ENCODE data around the gene RPL10A. TPM values are rescaled to one million over a fixed set of nuclear protein-coding genes. Genes with fewer than 3 reads are reported as not detected.

The RPL10A gene
- polyA plus RNA-seq, 1 of the 3 experiments (the other 2 are of a cell fraction), result 3,548 TPM

- TF ChIP-seq IRF3 (IDR thresholded peaks at IDR 0.05; ENCODE audit: low read depth, low read length), result no peak
- TF ChIP-seq YY1 (IDR thresholded peaks at IDR 0.05; ENCODE audit: low read depth), result no peak
These were observed 39.0 kb downstream of the RPL10A start (continued) for GRCh38 chr6:35507221-35507620.

GRCh38 chr6:35508027-35508426 is 39.8 kb downstream of the RPL10A start:
- Histone ChIP-seq H3K4me2 (no peak overlapping the region), H3K27me3 (ENCODE audit: insufficient read depth) (no peaks in the 10 kb centered on the region), H3F3A (replicated peaks; ENCODE audit: insufficient read depth) (no peaks in the 10 kb centered on the region), H3K27ac (ENCODE audit: low read depth in 2 of 2, low read length in 1 of 2) (no peak overlapping the region), H3K9me3 (no peaks in the 10 kb centered on the region), H3K4me3 (ENCODE audit: low read depth in 2 of 2, low read length in 1 of 2) (no peak overlapping the region), H4K20me1 (ENCODE audit: insufficient read depth) (no peaks in the 10 kb centered on the region), H3K79me2 (ENCODE audit: insufficient read depth) (no peaks in the 10 kb centered on the region), H3K9me2 (no peaks in the 10 kb centered on the region), H3K4me1 (ENCODE audit: control insufficient read depth in 1 of 2, insufficient read depth in 2 of 2, low read depth in 1 of 2, low read length in 1 of 2) (no peaks in the 10 kb centered on the region), H3K36me3 (replicated peaks in 1 of 2; ENCODE audit: control insufficient read depth in 1 of 2, insufficient read depth in 2 of 2, low read length in 1 of 2) (no peaks in the 10 kb centered on the region), H3K9ac (no peak overlapping the region), H2AFZ (ENCODE audit: low read depth) (no peak overlapping the region)
- WGBS (ENCODE audit: low lambda C conversion rate), result 51% methylated on average over 2 of the region's 2 CpGs
- POLR2A ChIA-PET, result no interaction called here
- TF ChIP-seq MXI1 (IDR thresholded peaks at IDR 0.05; ENCODE audit: low read depth, low read length) (no peak), ZBTB33 (IDR thresholded peaks at IDR 0.05; ENCODE audit: borderline replicate concordance, low read depth) (no peak), GABPA (IDR thresholded peaks at IDR 0.05; ENCODE audit: low read depth) (no peak), NRF1 (IDR thresholded peaks at IDR 0.05; ENCODE audit: low read depth, low read length) (no peak)
- CTCF ChIA-PET, result interaction anchor here (1.6 to 3.0 kb wide), 2 partner anchors 9 to 15 kb away, joined by 5 to 8 read pairs; no protein-coding TSS in a partner anchor
- DNase-seq, result no peak

- no peak for DNase-seq
- CTCF ChIA-PET, result interaction anchor here (1.0 to 3.0 kb wide), 4 partner anchors 9 to 228 kb away, joined by 3 to 8 read pairs (median 4); no protein-coding TSS in a partner anchor
- POLR2A ChIA-PET, result no interaction called here
These were observed 40.3 kb downstream of the RPL10A start for GRCh38 chr6:35508542-35508941.

More at GRCh38 chr6:35508542-35508941, 40.3 kb downstream of the RPL10A start:
- Histone ChIP-seq H3K4me2 (no peak overlapping the region), H3K79me2 (ENCODE audit: insufficient read depth) (no peaks in the 10 kb centered on the region), H3K4me3 (ENCODE audit: low read depth in 2 of 2, low read length in 1 of 2) (no peak overlapping the region), H3K9me2 (no peaks in the 10 kb centered on the region), H2AFZ (ENCODE audit: low read depth) (no peak overlapping the region), H3F3A (replicated peaks; ENCODE audit: insufficient read depth) (no peaks in the 10 kb centered on the region), H3K27me3 (ENCODE audit: insufficient read depth) (no peaks in the 10 kb centered on the region), H4K20me1 (ENCODE audit: insufficient read depth) (no peaks in the 10 kb centered on the region), H3K9me3 (no peaks in the 10 kb centered on the region), H3K36me3 (replicated peaks in 1 of 2; ENCODE audit: control insufficient read depth in 1 of 2, insufficient read depth in 2 of 2, low read length in 1 of 2) (no peaks in the 10 kb centered on the region), H3K4me1 (ENCODE audit: control insufficient read depth in 1 of 2, insufficient read depth in 2 of 2, low read depth in 1 of 2, low read length in 1 of 2) (no peaks in the 10 kb centered on the region), H3K9ac (no peak overlapping the region), H3K27ac (ENCODE audit: low read depth in 2 of 2, low read length in 1 of 2) (no peak overlapping the region)
- TF ChIP-seq PBX3 (IDR thresholded peaks at IDR 0.05) (no peak), IRF3 (IDR thresholded peaks at IDR 0.05; ENCODE audit: low read depth, low read length) (no peak), YY1 (IDR thresholded peaks at IDR 0.05; ENCODE audit: low read depth) (no peak), USF2 (IDR thresholded peaks at IDR 0.05; ENCODE audit: borderline replicate concordance, low read depth, low read length) (no peak)
- 58% methylated on average over 4 of the region's 5 CpGs for WGBS (ENCODE audit: low lambda C conversion rate)

Data from SK-N-SH (cell line).